ENCODE results near the gene KRI1.

GRCh38 chr19:10586396-10586795, 20.6 kb upstream of the KRI1 start:
- TF ChIP-seq EP300 (IDR thresholded peaks at IDR 0.05) (no peak), CTCF (IDR thresholded peaks at IDR 0.05) (no peak), POLR2A (IDR thresholded peaks at IDR 0.05) (no peak)

Data from gastroesophageal sphincter (tissue), 3 donors.